Esophagus squamous epithelium (tissue), 4 donors: ENCODE data around the gene PTPRT.

Source experiments
- POLR2A ChIP-seq, 4 donors: fragments of 450-650 bp; IDR thresholded peaks; one replicate each; pipeline ENCODE4 v1.6.1; 2017; ENCODE audit warnings: antibody characterized with exemption in 4 of 4, mild to moderate bottlenecking in 4 of 4, moderate library complexity in 3 of 4
- TF ChIP-seq, protein P1 (sequence below), 6 experiments: fragments of 450-650 bp in 4 of 6; fragments of 200-600 bp in 2 of 6; sonication (generic) in 2 of 6; IDR thresholded peaks; one replicate each; pipeline ENCODE4 v1.5.1; 2016 to 2019; ENCODE audit warnings: antibody characterized with exemption in 6 of 6, mild to moderate bottlenecking in 4 of 6, moderate library complexity in 4 of 6

- TF ChIP-seq POLR2A (IDR thresholded peaks at IDR 0.05), result no peak
- TF ChIP-seq, protein P1, sequence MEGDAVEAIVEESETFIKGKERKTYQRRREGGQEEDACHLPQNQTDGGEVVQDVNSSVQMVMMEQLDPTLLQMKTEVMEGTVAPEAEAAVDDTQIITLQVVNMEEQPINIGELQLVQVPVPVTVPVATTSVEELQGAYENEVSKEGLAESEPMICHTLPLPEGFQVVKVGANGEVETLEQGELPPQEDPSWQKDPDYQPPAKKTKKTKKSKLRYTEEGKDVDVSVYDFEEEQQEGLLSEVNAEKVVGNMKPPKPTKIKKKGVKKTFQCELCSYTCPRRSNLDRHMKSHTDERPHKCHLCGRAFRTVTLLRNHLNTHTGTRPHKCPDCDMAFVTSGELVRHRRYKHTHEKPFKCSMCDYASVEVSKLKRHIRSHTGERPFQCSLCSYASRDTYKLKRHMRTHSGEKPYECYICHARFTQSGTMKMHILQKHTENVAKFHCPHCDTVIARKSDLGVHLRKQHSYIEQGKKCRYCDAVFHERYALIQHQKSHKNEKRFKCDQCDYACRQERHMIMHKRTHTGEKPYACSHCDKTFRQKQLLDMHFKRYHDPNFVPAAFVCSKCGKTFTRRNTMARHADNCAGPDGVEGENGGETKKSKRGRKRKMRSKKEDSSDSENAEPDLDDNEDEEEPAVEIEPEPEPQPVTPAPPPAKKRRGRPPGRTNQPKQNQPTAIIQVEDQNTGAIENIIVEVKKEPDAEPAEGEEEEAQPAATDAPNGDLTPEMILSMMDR (IDR thresholded peaks at IDR 0.05), result no peak
Observed at GRCh38 chr20:43159994-43160393, 29.7 kb downstream of the PTPRT start.
